Testis (tissue), 3 donors: Measurements from ENCODE around the gene FARP1. TPM values are rescaled to one million over a fixed set of nuclear protein-coding genes. Genes with fewer than 3 reads are reported as not detected.

Experiments used
- DNase-seq: peaks from one replicate; pipeline ENCODE4 v3.0.0-alpha.2; 2019
- H3K27ac ChIP-seq, 2 donors: fragments of 200-600 bp; sonication (generic); one replicate each; pipeline ENCODE4 v1.5.1; 2019
- H3K27me3 ChIP-seq: fragments of 200-600 bp; sonication (generic); one replicate; pipeline ENCODE4 v1.5.1; 2019
- H3K36me3 ChIP-seq: fragments of 200-600 bp; sonication (generic); one replicate; pipeline ENCODE4 v1.5.1; 2017; ENCODE audit warnings: low read depth; ENCODE audit errors: missing control alignments
- H3K4me1 ChIP-seq: fragments of 200-600 bp; sonication (generic); one replicate; pipeline ENCODE4 v1.5.1; 2019
- H3K4me3 ChIP-seq, 2 donors: fragments of 200-600 bp; sonication (generic); one replicate each; pipeline ENCODE4 v1.5.1; 2017 to 2019
- H3K9me3 ChIP-seq: fragments of 200-600 bp; sonication (generic); one replicate; pipeline ENCODE4 v1.5.1; 2017
- POLR2A ChIP-seq: fragments of 450-650 bp; IDR thresholded peaks from one replicate; pipeline ENCODE4 v1.6.1; 2017; ENCODE audit warnings: antibody characterized with exemption, mild to moderate bottlenecking, moderate library complexity
- WGBS, 2 donors: methylation state at CpG; one replicate each; pipeline ENCODE4 v1.1.5; 2018; 5-methylcytosine and 5-hydroxymethylcytosine counted together
- intact Hi-C: fragments of 100-400 bp; cut with DNase I; formaldehyde crosslinking; loops from one replicate; pipeline ENCODE4 v1.15.1; 2023; ENCODE audit warnings: low total_unique reads
- polyA plus RNA-seq: library from polyadenylated mRNA; stranded (reverse); fragments of 350-450 nt; fragmentation: Illumina TruSeq; extraction: RNeasy Lipid Tissue Mini Kit (QIAGEN cat#74804); gene quantifications from one replicate; pipeline ENCODE4 v1.2.3, GENCODE V29; 2014; ENCODE audit warnings: low read depth, low replicate concordance; ENCODE audit not compliant: insufficient read depth
- total RNA-seq, 2 donors: library from RNA; depleted of rRNA; stranded (reverse); fragments of >200 nt; gene quantifications; one replicate each; pipeline ENCODE4 v1.2.3, GENCODE V29; 2016
- TF ChIP-seq, protein P1 (sequence below), 3 experiments: fragments of 450-650 bp in 2 of 3; fragments of 200-600 bp in 1 of 3; sonication (generic) in 1 of 3; IDR thresholded peaks; one replicate each; pipeline ENCODE4 v1.5.1; 2016 to 2019; ENCODE audit warnings: antibody characterized with exemption in 3 of 3, mild to moderate bottlenecking in 2 of 3, moderate library complexity in 1 of 3

Gene FARP1
- total and polyA plus RNA-seq, 3 donors from 2014 or later, result 54.0 to 130 (median 69.1) TPM

DNA sequence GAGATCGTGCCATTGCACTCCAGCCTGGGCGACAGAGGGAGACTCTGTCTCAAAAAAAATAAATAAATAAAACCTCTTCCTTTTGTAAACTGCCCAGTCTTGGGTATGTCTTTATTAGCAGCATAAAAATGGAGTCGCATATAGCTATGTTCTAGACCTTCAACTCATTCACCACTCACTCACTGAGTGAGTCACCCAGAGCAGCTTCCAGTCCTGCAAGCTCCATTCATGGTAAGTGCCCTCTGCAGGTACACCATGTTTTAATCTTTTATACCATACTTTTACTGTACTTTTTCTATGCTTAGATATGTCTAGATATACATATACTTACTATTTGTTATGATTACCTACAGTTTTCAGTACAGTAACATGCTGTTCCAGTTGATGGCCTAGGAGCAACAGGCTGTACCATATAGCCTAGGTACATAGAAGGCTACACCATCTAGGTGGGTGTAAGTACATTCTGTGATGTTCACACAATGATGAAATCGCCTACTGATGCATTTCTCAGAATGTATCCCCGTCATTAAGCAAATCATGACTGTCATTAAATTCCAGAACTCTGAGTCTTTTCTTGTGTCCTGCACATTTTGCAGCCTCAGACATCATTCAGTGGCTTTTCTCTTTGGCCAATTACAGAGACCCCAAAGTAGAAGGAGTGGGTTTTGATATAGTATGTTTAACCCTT lies 13.7 kb upstream of the FARP1 start:
- H3K4me1 ChIP-seq, result no peaks in the 10 kb centered on the region
- no peak overlapping the region for H3K27ac ChIP-seq
- DNase-seq, result no peak
- TF ChIP-seq, protein P1, sequence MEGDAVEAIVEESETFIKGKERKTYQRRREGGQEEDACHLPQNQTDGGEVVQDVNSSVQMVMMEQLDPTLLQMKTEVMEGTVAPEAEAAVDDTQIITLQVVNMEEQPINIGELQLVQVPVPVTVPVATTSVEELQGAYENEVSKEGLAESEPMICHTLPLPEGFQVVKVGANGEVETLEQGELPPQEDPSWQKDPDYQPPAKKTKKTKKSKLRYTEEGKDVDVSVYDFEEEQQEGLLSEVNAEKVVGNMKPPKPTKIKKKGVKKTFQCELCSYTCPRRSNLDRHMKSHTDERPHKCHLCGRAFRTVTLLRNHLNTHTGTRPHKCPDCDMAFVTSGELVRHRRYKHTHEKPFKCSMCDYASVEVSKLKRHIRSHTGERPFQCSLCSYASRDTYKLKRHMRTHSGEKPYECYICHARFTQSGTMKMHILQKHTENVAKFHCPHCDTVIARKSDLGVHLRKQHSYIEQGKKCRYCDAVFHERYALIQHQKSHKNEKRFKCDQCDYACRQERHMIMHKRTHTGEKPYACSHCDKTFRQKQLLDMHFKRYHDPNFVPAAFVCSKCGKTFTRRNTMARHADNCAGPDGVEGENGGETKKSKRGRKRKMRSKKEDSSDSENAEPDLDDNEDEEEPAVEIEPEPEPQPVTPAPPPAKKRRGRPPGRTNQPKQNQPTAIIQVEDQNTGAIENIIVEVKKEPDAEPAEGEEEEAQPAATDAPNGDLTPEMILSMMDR (IDR thresholded peaks at IDR 0.05), result no peak
- no peak for TF ChIP-seq POLR2A
- no peaks in the 10 kb centered on the region for H3K27me3 ChIP-seq
- intact Hi-C loops, result no loop called here
- no peak overlapping the region for H3K4me3 ChIP-seq
- no peaks in the 10 kb centered on the region for H3K36me3 ChIP-seq
- 89 to 93% methylated on average over 5 of the region's 5 CpGs for whole genome bisulfite sequencing, 2 donors
- no peaks in the 10 kb centered on the region for H3K9me3 ChIP-seq

DNA sequence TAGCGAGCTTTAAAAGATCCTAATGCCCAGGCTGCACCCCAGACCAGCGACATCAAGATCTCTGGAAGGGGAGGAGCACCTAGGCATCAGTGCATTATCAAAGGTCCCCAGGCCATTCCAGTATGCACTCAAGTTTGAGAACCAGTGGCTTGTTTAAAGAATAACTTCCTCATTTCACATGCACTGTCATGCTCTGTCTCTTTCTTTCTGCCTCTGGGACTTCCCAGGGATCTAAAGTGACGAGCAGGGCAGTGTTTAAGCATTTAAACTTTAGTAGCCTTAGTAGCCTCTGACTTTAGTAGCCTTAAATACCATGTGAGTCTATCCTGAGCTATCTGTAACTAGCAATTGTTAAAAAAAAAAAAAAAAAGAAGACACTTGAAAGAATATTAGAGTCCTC lies 8.9 kb upstream of the FARP1 start:
- no peaks in the 10 kb centered on the region for H3K36me3 ChIP-seq
- no peaks in the 10 kb centered on the region for H3K27me3 ChIP-seq
- H3K4me1 ChIP-seq, result no peaks in the 10 kb centered on the region
- no peaks in the 10 kb centered on the region for H3K9me3 ChIP-seq
- intact Hi-C loops, result no loop called here
- no peak overlapping the region for H3K4me3 ChIP-seq
- no peak overlapping the region for H3K27ac ChIP-seq
- 70 to 84% methylated on average over 3 of the region's 3 CpGs for WGBS, 2 donors
- TF ChIP-seq, protein P1 (IDR thresholded peaks at IDR 0.05), result no peak
- TF ChIP-seq POLR2A, result no peak
- DNase-seq, result no peak

DNA sequence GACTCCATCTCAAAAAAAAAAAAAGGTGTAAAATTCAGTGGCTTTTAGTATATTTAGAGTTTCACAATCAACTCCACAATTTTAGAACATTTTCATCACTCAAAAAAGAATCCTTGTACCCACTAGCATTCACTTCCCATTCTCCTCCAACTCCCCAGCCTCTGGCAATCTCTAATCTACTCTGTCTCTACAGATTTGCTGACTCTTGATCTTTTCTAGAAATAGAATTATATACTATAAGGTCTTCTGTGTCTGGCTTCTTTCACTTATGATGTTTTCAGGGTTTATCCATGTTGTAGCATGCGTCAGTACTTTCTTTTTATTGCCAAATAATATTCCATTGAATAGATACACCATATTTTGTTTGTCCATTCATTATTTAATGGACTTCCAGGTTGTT lies 8.0 kb upstream of the FARP1 start:
- DNase-seq, result no peak
- H3K4me1 ChIP-seq, result no peaks in the 10 kb centered on the region
- WGBS, 2 donors, result 94 to 95% methylated on average over 1 of the region's 1 CpG
- H3K4me3 ChIP-seq, result no peak overlapping the region
- H3K9me3 ChIP-seq, result no peaks in the 10 kb centered on the region
- no peak overlapping the region for H3K27ac ChIP-seq
- H3K27me3 ChIP-seq, result no peaks in the 10 kb centered on the region
- TF ChIP-seq, protein P1 (IDR thresholded peaks at IDR 0.05), result no peak
- TF ChIP-seq POLR2A, result no peak
- no peaks in the 10 kb centered on the region for H3K36me3 ChIP-seq
- intact Hi-C loops, result no loop called here

DNA sequence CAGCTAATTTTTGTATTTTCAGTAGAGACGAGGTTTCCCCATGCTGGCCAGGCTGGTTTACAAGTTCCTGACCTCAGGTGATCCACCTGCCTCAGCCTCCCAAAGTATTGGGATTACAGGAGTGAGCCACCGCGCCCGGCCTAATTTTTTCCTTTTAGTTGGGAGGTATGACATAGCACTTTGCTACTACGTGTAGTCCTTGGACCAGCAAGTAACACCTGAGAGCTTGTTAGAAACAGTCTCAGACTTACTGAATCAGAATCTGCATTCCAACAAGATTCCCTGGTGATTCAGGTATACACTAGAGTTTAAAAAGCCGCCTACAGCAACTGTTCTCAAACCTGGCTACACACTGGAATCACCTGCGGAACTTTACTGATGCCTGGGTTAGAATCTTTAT lies 1.8 kb upstream of the FARP1 start:
- Histone ChIP-seq H3K36me3 (no peaks in the 10 kb centered on the region), H3K27ac (no peak overlapping the region), H3K4me3 (no peak overlapping the region), H3K4me1 (peaks cover 15% of the 10 kb centered on the region), H3K27me3 (no peaks in the 10 kb centered on the region), H3K9me3 (no peaks in the 10 kb centered on the region)
- no peak for DNase-seq
- intact Hi-C loops, result no loop called here
- 55 to 80% methylated on average over 7 of the region's 7 CpGs for WGBS, 2 donors
- no peak for TF ChIP-seq POLR2A
- TF ChIP-seq, protein P1 (IDR thresholded peaks at IDR 0.05), result no peak
